Neural cell (in vitro differentiated cells): Measurements from ENCODE around the gene ACOX2. TPM values are rescaled to one million over a fixed set of nuclear protein-coding genes. Genes with fewer than 3 reads are reported as not detected.

ENCODE experiments used
- H2AFZ ChIP-seq: fragments of 200-600, 300-800 bp; sonication (generic), shearing (Covaris generic); 2 replicates; pipeline ENCODE4 v1.6.0; 2014; ENCODE audit warnings: low read depth, mild to moderate bottlenecking, antibody characterized with exemption, low read length, moderate library complexity
- H3F3A ChIP-seq: fragments of 200-600 bp; shearing (Covaris generic); 2 replicates; pipeline ENCODE4 v1.6.1; 2016; ENCODE audit warnings: mild to moderate bottlenecking, moderate library complexity, mixed read lengths, antibody characterized with exemption, low read length; ENCODE audit not compliant: insufficient read depth, poor library complexity, severe bottlenecking
- H3K27ac ChIP-seq: fragments of 200-600, 300-800 bp; sonication (generic), shearing (Covaris generic); 2 replicates; pipeline ENCODE4 v1.5.1; 2014; ENCODE audit warnings: mild to moderate bottlenecking, low read length, moderate library complexity
- H3K27me3 ChIP-seq: fragments of 300-800, 200-600 bp; sonication (generic), shearing (Covaris generic); 2 replicates; pipeline ENCODE4 v1.6.0; 2014; ENCODE audit warnings: mild to moderate bottlenecking, low read depth, low read length, moderate library complexity; ENCODE audit not compliant: insufficient read depth
- H3K36me3 ChIP-seq: fragments of 300-800, 200-600 bp; sonication (generic), shearing (Covaris generic); 2 replicates; pipeline ENCODE4 v1.5.1; 2014; ENCODE audit warnings: mild to moderate bottlenecking, antibody characterized with exemption, low read length, moderate library complexity; ENCODE audit not compliant: insufficient read depth
- H3K4me2 ChIP-seq: fragments of 300-800, 200-600 bp; sonication (generic), shearing (Covaris generic); 2 replicates; pipeline ENCODE4 v1.6.0; 2014; ENCODE audit warnings: mild to moderate bottlenecking, low read length
- H3K4me3 ChIP-seq: fragments of 300-800, 200-600 bp; sonication (generic), shearing (Covaris generic); 2 replicates; pipeline ENCODE4 v1.5.1; 2014; ENCODE audit warnings: mild to moderate bottlenecking, low read length, moderate library complexity
- H3K79me2 ChIP-seq: fragments of 200-600 bp; shearing (Covaris generic); replicated peaks from 2 replicates; pipeline ENCODE4 v1.6.0; 2014; ENCODE audit warnings: mild to moderate bottlenecking, low read length, moderate library complexity; ENCODE audit not compliant: insufficient read depth
- H3K9ac ChIP-seq: fragments of 300-800, 200-600 bp; sonication (generic), shearing (Covaris generic); 2 replicates; pipeline ENCODE4 v1.6.1; 2016; ENCODE audit warnings: mild to moderate bottlenecking, low read length, mixed read lengths
- H3K9me2 ChIP-seq: fragments of 200-600 bp; shearing (Covaris generic); 2 replicates; pipeline ENCODE4 v1.6.1; 2016; ENCODE audit warnings: mild to moderate bottlenecking, low read length, mixed read lengths; ENCODE audit not compliant: insufficient read depth
- H3K9me3 ChIP-seq: fragments of 200-600, 300-800 bp; sonication (generic), shearing (Covaris generic); 2 replicates; pipeline ENCODE4 v1.6.1; 2016; ENCODE audit warnings: mild to moderate bottlenecking, mixed run types, low read length, moderate library complexity, mixed read lengths
- H4K20me1 ChIP-seq: fragments of 200-600 bp; shearing (Covaris generic); 2 replicates; pipeline ENCODE4 v1.6.1; 2016; ENCODE audit warnings: mild to moderate bottlenecking, mixed run types; ENCODE audit not compliant: insufficient read depth
- CTCF ChIP-seq: fragments of 450-650 bp; IDR thresholded peaks from 2 replicates; pipeline ENCODE4 v1.5.1; 2014; ENCODE audit warnings: antibody characterized with exemption, mild to moderate bottlenecking, moderate library complexity; ENCODE audit not compliant: poor library complexity, severe bottlenecking
- EP300 ChIP-seq: fragments of 450-650 bp; conservative IDR thresholded peaks from 2 replicates; pipeline ENCODE4 v1.6.1; 2014; ENCODE audit warnings: antibody characterized with exemption, mild to moderate bottlenecking, moderate library complexity; ENCODE audit not compliant: poor library complexity, severe bottlenecking
- EZH2 ChIP-seq: fragments of 200-600, 300-800 bp; shearing (Covaris generic), sonication (generic); IDR thresholded peaks from 2 replicates; pipeline ENCODE4 v1.6.1; 2014; ENCODE audit warnings: antibody characterized with exemption, low read length, borderline replicate concordance, mild to moderate bottlenecking; ENCODE audit not compliant: insufficient read depth, poor library complexity, severe bottlenecking
- MXI1 ChIP-seq: fragments of 450-650 bp; conservative IDR thresholded peaks from 2 replicates; pipeline ENCODE4 v1.6.1; 2014; ENCODE audit warnings: antibody characterized with exemption, mild to moderate bottlenecking; ENCODE audit not compliant: poor library complexity, severe bottlenecking
- POLR2AphosphoS5 ChIP-seq: IDR thresholded peaks from 2 replicates; pipeline ENCODE4 v1.6.1; 2012
- RAD21 ChIP-seq: fragments of 450-650 bp; conservative IDR thresholded peaks from 2 replicates; pipeline ENCODE4 v1.6.1; 2014; ENCODE audit warnings: antibody characterized with exemption, mild to moderate bottlenecking, moderate library complexity
- REST ChIP-seq: IDR thresholded peaks from 2 replicates; pipeline ENCODE4 v1.6.1; 2012; ENCODE audit warnings: borderline replicate concordance
- SMC3 ChIP-seq: fragments of 450-650 bp; conservative IDR thresholded peaks from 2 replicates; pipeline ENCODE4 v1.6.1; 2014; ENCODE audit warnings: antibody characterized with exemption, mild to moderate bottlenecking, moderate library complexity; ENCODE audit not compliant: poor library complexity
- TAF1 ChIP-seq: IDR thresholded peaks from 2 replicates; pipeline ENCODE4 v1.6.1; 2012; ENCODE audit warnings: low read depth
- polyA plus RNA-seq: library from polyadenylated mRNA; depleted of rRNA; stranded (reverse); fragments of >200 nt; gene quantifications from 2 replicates; pipeline ENCODE4 v1.2.3, GENCODE V29; 2014

The ACOX2 gene
- polyA plus RNA-seq, 1 donor from 2014 or later, result not detected

- no peak overlapping the region for H3K27ac ChIP-seq
- no peaks in the 10 kb centered on the region for H3K79me2 ChIP-seq
- no peak overlapping the region for H3K4me3 ChIP-seq
- H3K4me2 ChIP-seq, result no peak overlapping the region
- no peaks in the 10 kb centered on the region for H3K36me3 ChIP-seq
- TF ChIP-seq REST (no peak), POLR2AphosphoS5 (no peak), MXI1 (no peak), TAF1 (no peak), SMC3 (no peak), RAD21 (no peak), EZH2 (no peak), EP300 (no peak), CTCF (no peak)
- no peaks in the 10 kb centered on the region for H3K9me3 ChIP-seq
- H4K20me1 ChIP-seq, result no peaks in the 10 kb centered on the region
- H3K9ac ChIP-seq, result no peak overlapping the region
- H3F3A ChIP-seq, result no peaks in the 10 kb centered on the region
- H3K9me2 ChIP-seq, result no peaks in the 10 kb centered on the region
- H3K27me3 ChIP-seq, result no peaks in the 10 kb centered on the region
- H2AFZ ChIP-seq, result no peak overlapping the region
Observed at GRCh38 chr3:58537412-58538301, 667 bp upstream of the ACOX2 start.

GRCh38 chr3:58535531-58536500, 1.2 kb downstream of the ACOX2 start:
- H3K9ac ChIP-seq, result no peak overlapping the region

More at GRCh38 chr3:58535531-58536500, 1.2 kb downstream of the ACOX2 start:
- H3K4me2 ChIP-seq, result no peak overlapping the region
- H2AFZ ChIP-seq, result no peak overlapping the region
- no peaks in the 10 kb centered on the region for H3K27me3 ChIP-seq
- H3F3A ChIP-seq, result no peaks in the 10 kb centered on the region
- H3K27ac ChIP-seq, result no peak overlapping the region
- no peaks in the 10 kb centered on the region for H3K79me2 ChIP-seq
- no peaks in the 10 kb centered on the region for H3K9me2 ChIP-seq
- H4K20me1 ChIP-seq, result no peaks in the 10 kb centered on the region
- no peak overlapping the region for H3K4me3 ChIP-seq
- no peaks in the 10 kb centered on the region for H3K36me3 ChIP-seq
- TF ChIP-seq TAF1 (no peak), EZH2 (no peak), EP300 (no peak), REST (no peak), CTCF (no peak), MXI1 (no peak), POLR2AphosphoS5 (no peak), SMC3 (no peak), RAD21 (no peak)
- no peaks in the 10 kb centered on the region for H3K9me3 ChIP-seq
